Endothelial cell of umbilical vein (primary cell): ENCODE measurements around the gene UMPS.

Experiments
- EZH2 ChIP-seq: IDR thresholded peaks from 2 replicates; pipeline ENCODE4 v1.6.1; 2012; ENCODE audit warnings: borderline replicate concordance, low read depth, mild to moderate bottlenecking, moderate library complexity, low read length, inconsistent platforms; ENCODE audit not compliant: severe bottlenecking
- FOS ChIP-seq: IDR thresholded peaks from 2 replicates; pipeline ENCODE4 v1.6.1; 2011; ENCODE audit warnings: mild to moderate bottlenecking, low read length, moderate library complexity, borderline replicate concordance; ENCODE audit not compliant: insufficient read depth
- POLR2A ChIP-seq: IDR thresholded peaks from 2 replicates; pipeline ENCODE4 v1.6.1; 2012; ENCODE audit warnings: low read depth, mild to moderate bottlenecking, control low read depth, low read length
- POLR2AphosphoS5 ChIP-seq: IDR thresholded peaks from 2 replicates; pipeline ENCODE4 v1.6.1; 2012; ENCODE audit warnings: low read depth, mild to moderate bottlenecking, control low read depth, low read length, moderate library complexity; ENCODE audit not compliant: insufficient read depth
- TF ChIP-seq, protein P1 (sequence below), 2 donors: IDR thresholded peaks; 1 replicate in 1 of 2; 2 replicates in 1 of 2; pipeline ENCODE4 v1.5.1; 2011; ENCODE audit warnings: low read length in 2 of 2, mild to moderate bottlenecking in 2 of 2, moderate library complexity in 2 of 2, control low read depth in 1 of 2, inconsistent platforms in 1 of 2, low read depth in 1 of 2; ENCODE audit not compliant: insufficient read depth in 1 of 2; ENCODE audit errors: extremely low read depth in 1 of 2
- TF ChIP-seq, protein P2 (sequence below): IDR thresholded peaks from 2 replicates; pipeline ENCODE4 v1.6.1; 2011; ENCODE audit not compliant: insufficient read depth, insufficient read length

DNA sequence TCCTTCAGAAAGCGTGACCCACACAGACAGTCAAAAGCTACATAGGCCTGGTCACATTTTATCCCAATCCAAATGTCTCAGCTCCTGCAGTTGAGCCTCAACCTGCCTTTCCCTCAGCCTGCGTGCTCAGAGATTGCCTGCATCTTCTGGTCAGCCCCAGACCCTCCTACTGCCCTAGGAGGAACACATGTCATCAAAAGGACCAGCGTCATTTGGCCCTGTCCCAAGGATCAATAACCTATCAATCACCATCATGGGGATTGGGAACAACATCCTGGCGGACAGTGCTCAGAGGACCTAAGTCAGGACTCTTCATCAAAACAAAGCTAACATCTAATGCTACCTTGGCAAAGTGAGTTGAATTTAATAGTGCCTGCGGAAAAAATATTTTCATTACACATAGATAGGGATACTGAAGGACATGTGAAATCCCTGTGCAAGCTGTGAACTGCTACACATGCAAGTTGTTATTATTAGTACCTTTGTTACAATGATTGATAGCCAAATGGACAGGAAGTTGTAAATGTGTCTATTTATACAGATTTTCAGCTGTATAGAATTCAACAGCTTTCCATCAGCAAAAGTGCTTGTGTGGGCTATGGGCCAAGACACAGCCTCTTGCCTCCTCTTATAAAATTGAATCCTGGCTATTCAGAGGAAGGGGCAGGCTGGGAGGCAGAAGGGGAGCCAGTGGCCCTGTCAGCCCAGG, 47.7 kb downstream of the UMPS start:
- no peak for TF ChIP-seq POLR2AphosphoS5
- TF ChIP-seq, protein P1, sequence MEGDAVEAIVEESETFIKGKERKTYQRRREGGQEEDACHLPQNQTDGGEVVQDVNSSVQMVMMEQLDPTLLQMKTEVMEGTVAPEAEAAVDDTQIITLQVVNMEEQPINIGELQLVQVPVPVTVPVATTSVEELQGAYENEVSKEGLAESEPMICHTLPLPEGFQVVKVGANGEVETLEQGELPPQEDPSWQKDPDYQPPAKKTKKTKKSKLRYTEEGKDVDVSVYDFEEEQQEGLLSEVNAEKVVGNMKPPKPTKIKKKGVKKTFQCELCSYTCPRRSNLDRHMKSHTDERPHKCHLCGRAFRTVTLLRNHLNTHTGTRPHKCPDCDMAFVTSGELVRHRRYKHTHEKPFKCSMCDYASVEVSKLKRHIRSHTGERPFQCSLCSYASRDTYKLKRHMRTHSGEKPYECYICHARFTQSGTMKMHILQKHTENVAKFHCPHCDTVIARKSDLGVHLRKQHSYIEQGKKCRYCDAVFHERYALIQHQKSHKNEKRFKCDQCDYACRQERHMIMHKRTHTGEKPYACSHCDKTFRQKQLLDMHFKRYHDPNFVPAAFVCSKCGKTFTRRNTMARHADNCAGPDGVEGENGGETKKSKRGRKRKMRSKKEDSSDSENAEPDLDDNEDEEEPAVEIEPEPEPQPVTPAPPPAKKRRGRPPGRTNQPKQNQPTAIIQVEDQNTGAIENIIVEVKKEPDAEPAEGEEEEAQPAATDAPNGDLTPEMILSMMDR (IDR thresholded peaks at IDR 0.05; ENCODE audit: extremely low read depth in 1 of 2, insufficient read depth in 1 of 2, low read depth in 1 of 2, low read length in 2 of 2) = no peak
- no peak for TF ChIP-seq POLR2A
- no peak for TF ChIP-seq EZH2
- TF ChIP-seq, protein P2, sequence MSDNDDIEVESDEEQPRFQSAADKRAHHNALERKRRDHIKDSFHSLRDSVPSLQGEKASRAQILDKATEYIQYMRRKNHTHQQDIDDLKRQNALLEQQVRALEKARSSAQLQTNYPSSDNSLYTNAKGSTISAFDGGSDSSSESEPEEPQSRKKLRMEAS = no peak
- TF ChIP-seq FOS = no peak
